Measurements from ENCODE around the gene SDF4.
A peak's percentile ranks its signal among the peaks of the same experiment; 100 is the strongest.
"Not testable (repeated sequence)": the region's sequence is repeated elsewhere in the genome, so short reads cannot be mapped to it uniquely, and the experiment has no call there.

SDF4 gene

GRCh38 chr1:1196431-1197187 is 35.2 kb downstream of the SDF4 start:
- Histone ChIP-seq H3K27me3 (ENCODE audit: insufficient read depth, low read depth, severe bottlenecking) (no peaks in the 10 kb centered on the region), H3K27ac (peak overlapping the region; percentile 55), H3K4me3 (ENCODE audit: low read depth, low read length) (no peak overlapping the region), H3K9me3 (ENCODE audit: severe bottlenecking) (peaks cover 9% of the 10 kb centered on the region), H3K36me3 (no peaks in the 10 kb centered on the region)
- TF ChIP-seq CTCF (IDR thresholded peaks at IDR 0.05; ENCODE audit: low read depth, low read length) = peak; percentile 30; the same call in 1 of the 2 replicates
- DNase-seq = peak; percentile 76

- not testable (repeated sequence) for H3K36me3 ChIP-seq; DNase-seq; H3K9me3 ChIP-seq (ENCODE audit: severe bottlenecking); H3K4me3 ChIP-seq (ENCODE audit: low read depth, low read length); H3K27ac ChIP-seq; H3K27me3 ChIP-seq (ENCODE audit: insufficient read depth, low read depth, severe bottlenecking)
These were observed 36.1 kb downstream of the SDF4 start for GRCh38 chr1:1195726-1196125.

GRCh38 chr1:1194723-1195122 is 37.1 kb downstream of the SDF4 start:
- Histone ChIP-seq H3K27ac (no peak overlapping the region), H3K27me3 (ENCODE audit: insufficient read depth, low read depth, severe bottlenecking) (no peaks in the 10 kb centered on the region), H3K36me3 (no peaks in the 10 kb centered on the region), H3K4me3 (ENCODE audit: low read depth, low read length) (no peak overlapping the region), H3K9me3 (ENCODE audit: severe bottlenecking) (peaks cover 9% of the 10 kb centered on the region)
- no peak for DNase-seq
- no peak for TF ChIP-seq CTCF (IDR thresholded peaks at IDR 0.05; ENCODE audit: low read depth, low read length)

- Histone ChIP-seq H3K27ac (no peak overlapping the region), H3K36me3 (no peaks in the 10 kb centered on the region), H3K27me3 (ENCODE audit: insufficient read depth, low read depth, severe bottlenecking) (no peaks in the 10 kb centered on the region), H3K4me3 (ENCODE audit: low read depth, low read length) (no peak overlapping the region), H3K9me3 (ENCODE audit: severe bottlenecking) (peaks cover 9% of the 10 kb centered on the region)
- no peak for TF ChIP-seq CTCF (IDR thresholded peaks at IDR 0.05; ENCODE audit: low read depth, low read length)
- no peak for DNase-seq
These were observed 40.1 kb downstream of the SDF4 start for GRCh38 chr1:1191734-1192133.

GRCh38 chr1:1189111-1189510 is 42.7 kb downstream of the SDF4 start:
- no peak for DNase-seq
- Histone ChIP-seq H3K27me3 (ENCODE audit: insufficient read depth, low read depth, severe bottlenecking) (no peaks in the 10 kb centered on the region), H3K36me3 (no peaks in the 10 kb centered on the region), H3K27ac (no peak overlapping the region), H3K4me3 (ENCODE audit: low read depth, low read length) (no peak overlapping the region), H3K9me3 (ENCODE audit: severe bottlenecking) (peaks cover under 1% of the 10 kb centered on the region)
- no peak for TF ChIP-seq CTCF (IDR thresholded peaks at IDR 0.05; ENCODE audit: low read depth, low read length)

- no peak for TF ChIP-seq CTCF (IDR thresholded peaks at IDR 0.05; ENCODE audit: low read depth, low read length)
- no peak overlapping the region for H3K4me3 ChIP-seq (ENCODE audit: low read depth, low read length)
- H3K27me3 ChIP-seq (ENCODE audit: insufficient read depth, low read depth, severe bottlenecking) = no peaks in the 10 kb centered on the region
- no peaks in the 10 kb centered on the region for H3K9me3 ChIP-seq (ENCODE audit: severe bottlenecking)
- no peak for DNase-seq
- no peak overlapping the region for H3K27ac ChIP-seq
- no peaks in the 10 kb centered on the region for H3K36me3 ChIP-seq
These were observed 43.9 kb downstream of the SDF4 start for GRCh38 chr1:1187938-1188337.
